SK-N-SH (cell line): ENCODE measurements around the gene ZNF837. TPM values are rescaled to one million over a fixed set of nuclear protein-coding genes. Genes with fewer than 3 reads are reported as not detected.

Experiments
- CTCF ChIA-PET: fragments of 300-600, 350-600 bp; formaldehyde crosslinking; extraction: SDS; loops from one replicate; lab custom pipeline; 2021; lab: Yijun Ruan, JAX
- POLR2A ChIA-PET: fragments of 350-600 bp; sonication (Branson Sonifier 250); formaldehyde crosslinking; extraction: SDS; loops from one replicate; lab custom pipeline; 2020; ENCODE audit warnings: antibody characterized with exemption, inconsistent platforms; lab: Yijun Ruan, JAX
- DNase-seq: peaks from one replicate; pipeline ENCODE4 v3.0.0; 2012
- H2AFZ ChIP-seq: fragments of 200-600 bp; sonication (generic); 2 replicates; pipeline ENCODE4 v1.8.1; 2016; ENCODE audit warnings: antibody characterized with exemption, mild to moderate bottlenecking, low read depth
- H3F3A ChIP-seq: fragments of 200-600 bp; sonication (generic); replicated peaks from 2 replicates; pipeline ENCODE3; 2016; ENCODE audit warnings: antibody characterized with exemption, mild to moderate bottlenecking; ENCODE audit not compliant: insufficient read depth
- H3K27ac ChIP-seq, 2 experiments: fragments of 200-500 bp in 1 of 2; fragments of 200-600 bp in 1 of 2; sonication (Bioruptor generic) in 1 of 2; sonication (generic), shearing (Covaris generic) in 1 of 2; 2 replicates each; pipeline versions ENCODE4 v1.5.1 to v1.6.1; 2014 to 2016; ENCODE audit warnings: low read depth in 2 of 2, inconsistent platforms in 1 of 2, low read length in 1 of 2, mild to moderate bottlenecking in 1 of 2, mixed read lengths in 1 of 2
- H3K27me3 ChIP-seq: fragments of 200-600 bp; sonication (generic), shearing (Covaris generic); 2 replicates; pipeline ENCODE4 v1.6.1; 2016; ENCODE audit warnings: mixed run types; ENCODE audit not compliant: insufficient read depth
- H3K36me3 ChIP-seq, 2 experiments: fragments of 200-500 bp in 1 of 2; fragments of 200-600 bp in 1 of 2; sonication (Bioruptor generic) in 1 of 2; sonication (generic) in 1 of 2; replicated peaks in 1 of 2; 2 replicates each; pipeline versions ENCODE3 to v1.5.1; 2014 to 2016; ENCODE audit warnings: low read length in 1 of 2, mild to moderate bottlenecking in 1 of 2; ENCODE audit not compliant: insufficient read depth in 2 of 2, control insufficient read depth in 1 of 2
- H3K4me1 ChIP-seq, 2 experiments: fragments of 200-500 bp in 1 of 2; fragments of 200-600 bp in 1 of 2; sonication (Bioruptor generic) in 1 of 2; sonication (generic), shearing (Covaris generic) in 1 of 2; 2 replicates each; pipeline versions ENCODE4 v1.5.1 to v1.6.1; 2014 to 2016; ENCODE audit warnings: low read depth in 1 of 2, low read length in 1 of 2, mixed run types in 1 of 2; ENCODE audit not compliant: insufficient read depth in 2 of 2, control insufficient read depth in 1 of 2
- H3K4me2 ChIP-seq: fragments of 200-600 bp; sonication (generic), shearing (Covaris generic); 2 replicates; pipeline ENCODE4 v1.6.1; 2017; ENCODE audit warnings: mixed run types
- H3K4me3 ChIP-seq, 2 experiments: fragments of 200-500 bp in 1 of 2; fragments of 200-600 bp in 1 of 2; sonication (Bioruptor generic) in 1 of 2; sonication (generic), shearing (Covaris generic) in 1 of 2; 2 replicates each; pipeline versions ENCODE4 v1.5.1 to v1.8.1; 2014 to 2016; ENCODE audit warnings: low read depth in 2 of 2, inconsistent platforms in 1 of 2, low read length in 1 of 2, mild to moderate bottlenecking in 1 of 2, mixed read lengths in 1 of 2, moderate library complexity in 1 of 2
- H3K79me2 ChIP-seq: fragments of 200-600 bp; sonication (generic); 2 replicates; pipeline ENCODE4 v1.8.1; 2017; ENCODE audit warnings: mild to moderate bottlenecking; ENCODE audit not compliant: insufficient read depth
- H3K9ac ChIP-seq: fragments of 200-600 bp; sonication (generic); 2 replicates; pipeline ENCODE4 v1.6.1; 2017; ENCODE audit warnings: mixed run types
- H3K9me2 ChIP-seq: fragments of 200-600 bp; sonication (generic); 2 replicates; pipeline ENCODE4 v1.6.1; 2017; ENCODE audit warnings: mixed run types
- H3K9me3 ChIP-seq: fragments of 200-600 bp; sonication (generic); 2 replicates; pipeline ENCODE4 v1.6.1; 2017; ENCODE audit warnings: mixed run types, mild to moderate bottlenecking, moderate library complexity
- H4K20me1 ChIP-seq: fragments of 200-600 bp; sonication (generic); 2 replicates; pipeline ENCODE4 v1.6.1; 2017; ENCODE audit warnings: mild to moderate bottlenecking, mixed run types; ENCODE audit not compliant: insufficient read depth
- GABPA ChIP-seq: IDR thresholded peaks from 2 replicates; pipeline ENCODE4 v1.4.0; 2012; ENCODE audit warnings: low read depth, mild to moderate bottlenecking
- WGBS: methylation state at CpG from one replicate; pipeline ENCODE4 v1.1.6; 2017; ENCODE audit warnings: low lambda C conversion rate; 5-methylcytosine and 5-hydroxymethylcytosine counted together
- polyA plus RNA-seq, 3 experiments: library from polyadenylated mRNA; depleted of rRNA; stranded (reverse); fragments of >200 nt; gene quantifications; 2 replicates each; pipeline ENCODE4 v1.2.3, GENCODE V29; 2012
- TF ChIP-seq, protein P1 (sequence below): IDR thresholded peaks from 2 replicates; pipeline ENCODE4 v1.6.1; 2012; ENCODE audit warnings: mild to moderate bottlenecking, low read depth, low read length, moderate library complexity
- TF ChIP-seq, protein P2 (sequence below): fragments of 200-600 bp; sonication (generic); IDR thresholded peaks from 2 replicates; pipeline ENCODE4 v1.6.1; 2017; ENCODE audit warnings: antibody characterized with exemption, mild to moderate bottlenecking, moderate library complexity
- TF ChIP-seq, protein P3 (sequence below): fragments of 150-350 bp; IDR thresholded peaks from 2 replicates; pipeline ENCODE4 v1.6.1; 2017; ENCODE audit warnings: antibody characterized with exemption, low read length, low read depth, borderline replicate concordance

The ZNF837 gene
- polyA plus RNA-seq, 1 of the 3 experiments (the other 2 are of a cell fraction): 1.6 TPM

DNA sequence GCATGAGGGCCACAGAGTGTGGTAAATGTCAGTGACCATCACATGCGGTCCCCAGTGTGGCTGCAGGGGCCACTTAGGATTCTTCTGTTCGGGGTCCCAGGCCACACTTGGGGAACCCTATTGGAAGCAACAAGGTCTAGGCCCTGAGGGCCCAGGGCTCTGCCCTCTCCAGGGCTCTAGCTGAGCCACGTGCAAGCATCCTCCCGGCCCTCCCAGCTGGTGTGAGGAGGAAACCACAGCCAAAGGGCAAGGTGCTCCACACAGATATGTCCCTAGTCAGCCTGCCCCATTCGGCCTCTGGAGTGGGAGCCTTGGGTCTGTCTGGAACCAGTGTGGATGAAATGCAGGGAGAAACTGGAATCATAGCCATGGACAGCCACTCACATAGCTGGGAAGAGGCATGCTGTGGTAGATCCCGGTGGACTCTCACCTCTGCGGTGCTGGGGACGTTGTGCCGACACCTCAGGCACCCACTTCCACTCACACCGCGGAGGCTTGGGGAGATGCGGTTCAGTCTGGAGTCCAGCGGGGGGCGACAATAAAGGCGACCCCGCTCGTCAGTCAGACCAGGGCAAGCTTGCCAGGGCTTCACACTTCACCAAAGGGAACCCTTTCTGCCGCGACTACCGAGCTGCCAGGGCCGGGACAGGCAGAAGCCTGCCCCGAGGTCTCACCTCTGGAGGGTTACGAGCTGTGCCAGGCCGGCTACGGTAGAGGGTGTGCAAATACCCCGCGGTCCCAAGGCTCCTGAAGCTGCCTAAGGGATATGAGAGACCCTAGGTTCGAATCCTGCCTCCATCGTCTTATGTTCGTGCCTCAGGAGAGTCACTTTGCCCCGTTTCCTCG, 14.0 kb downstream of the ZNF837 start (continued):
- TF ChIP-seq, protein P1, sequence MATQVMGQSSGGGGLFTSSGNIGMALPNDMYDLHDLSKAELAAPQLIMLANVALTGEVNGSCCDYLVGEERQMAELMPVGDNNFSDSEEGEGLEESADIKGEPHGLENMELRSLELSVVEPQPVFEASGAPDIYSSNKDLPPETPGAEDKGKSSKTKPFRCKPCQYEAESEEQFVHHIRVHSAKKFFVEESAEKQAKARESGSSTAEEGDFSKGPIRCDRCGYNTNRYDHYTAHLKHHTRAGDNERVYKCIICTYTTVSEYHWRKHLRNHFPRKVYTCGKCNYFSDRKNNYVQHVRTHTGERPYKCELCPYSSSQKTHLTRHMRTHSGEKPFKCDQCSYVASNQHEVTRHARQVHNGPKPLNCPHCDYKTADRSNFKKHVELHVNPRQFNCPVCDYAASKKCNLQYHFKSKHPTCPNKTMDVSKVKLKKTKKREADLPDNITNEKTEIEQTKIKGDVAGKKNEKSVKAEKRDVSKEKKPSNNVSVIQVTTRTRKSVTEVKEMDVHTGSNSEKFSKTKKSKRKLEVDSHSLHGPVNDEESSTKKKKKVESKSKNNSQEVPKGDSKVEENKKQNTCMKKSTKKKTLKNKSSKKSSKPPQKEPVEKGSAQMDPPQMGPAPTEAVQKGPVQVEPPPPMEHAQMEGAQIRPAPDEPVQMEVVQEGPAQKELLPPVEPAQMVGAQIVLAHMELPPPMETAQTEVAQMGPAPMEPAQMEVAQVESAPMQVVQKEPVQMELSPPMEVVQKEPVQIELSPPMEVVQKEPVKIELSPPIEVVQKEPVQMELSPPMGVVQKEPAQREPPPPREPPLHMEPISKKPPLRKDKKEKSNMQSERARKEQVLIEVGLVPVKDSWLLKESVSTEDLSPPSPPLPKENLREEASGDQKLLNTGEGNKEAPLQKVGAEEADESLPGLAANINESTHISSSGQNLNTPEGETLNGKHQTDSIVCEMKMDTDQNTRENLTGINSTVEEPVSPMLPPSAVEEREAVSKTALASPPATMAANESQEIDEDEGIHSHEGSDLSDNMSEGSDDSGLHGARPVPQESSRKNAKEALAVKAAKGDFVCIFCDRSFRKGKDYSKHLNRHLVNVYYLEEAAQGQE: no peak
- TF ChIP-seq GABPA: no peak
- TF ChIP-seq, protein P2, sequence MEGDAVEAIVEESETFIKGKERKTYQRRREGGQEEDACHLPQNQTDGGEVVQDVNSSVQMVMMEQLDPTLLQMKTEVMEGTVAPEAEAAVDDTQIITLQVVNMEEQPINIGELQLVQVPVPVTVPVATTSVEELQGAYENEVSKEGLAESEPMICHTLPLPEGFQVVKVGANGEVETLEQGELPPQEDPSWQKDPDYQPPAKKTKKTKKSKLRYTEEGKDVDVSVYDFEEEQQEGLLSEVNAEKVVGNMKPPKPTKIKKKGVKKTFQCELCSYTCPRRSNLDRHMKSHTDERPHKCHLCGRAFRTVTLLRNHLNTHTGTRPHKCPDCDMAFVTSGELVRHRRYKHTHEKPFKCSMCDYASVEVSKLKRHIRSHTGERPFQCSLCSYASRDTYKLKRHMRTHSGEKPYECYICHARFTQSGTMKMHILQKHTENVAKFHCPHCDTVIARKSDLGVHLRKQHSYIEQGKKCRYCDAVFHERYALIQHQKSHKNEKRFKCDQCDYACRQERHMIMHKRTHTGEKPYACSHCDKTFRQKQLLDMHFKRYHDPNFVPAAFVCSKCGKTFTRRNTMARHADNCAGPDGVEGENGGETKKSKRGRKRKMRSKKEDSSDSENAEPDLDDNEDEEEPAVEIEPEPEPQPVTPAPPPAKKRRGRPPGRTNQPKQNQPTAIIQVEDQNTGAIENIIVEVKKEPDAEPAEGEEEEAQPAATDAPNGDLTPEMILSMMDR: no peak
- TF ChIP-seq, all 33 proteins: peak for 0

DNA sequence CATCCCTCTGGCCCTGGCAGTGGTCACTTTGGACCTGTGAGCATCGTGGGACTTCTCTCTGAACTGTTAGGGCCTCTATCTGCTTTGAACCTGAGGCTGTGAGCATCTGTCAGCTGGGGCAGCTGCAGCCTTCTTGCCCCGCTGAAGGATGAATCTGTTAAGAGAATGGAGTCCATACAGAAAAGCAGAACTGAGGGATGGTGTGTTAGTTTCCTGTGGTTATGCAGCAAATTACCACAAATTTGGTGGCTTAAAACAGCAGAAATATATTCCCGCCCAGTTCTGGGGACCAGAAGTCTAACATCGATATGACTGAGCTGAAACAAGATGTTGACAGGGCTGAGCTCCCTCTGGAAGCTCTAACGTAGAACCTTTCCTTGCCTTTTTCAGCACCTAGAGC, 16.7 kb downstream of the ZNF837 start:
- no peaks in the 10 kb centered on the region for H3K9me2 ChIP-seq
- WGBS: 92% methylated on average over 5 of the region's 5 CpGs
- H3K27me3 ChIP-seq: no peaks in the 10 kb centered on the region
- CTCF ChIA-PET: interaction anchor here (0.7 to 2.5 kb wide), 3 partner anchors 10 to 17 kb away, joined by 3 to 12 read pairs (median 3); no protein-coding TSS in a partner anchor
- H2AFZ ChIP-seq: no peak overlapping the region
- H3K36me3 ChIP-seq: no peaks in the 10 kb centered on the region
- H3F3A ChIP-seq: peaks cover 23% of the 10 kb centered on the region
- H3K27ac ChIP-seq: no peak overlapping the region
- H3K4me2 ChIP-seq: no peak overlapping the region
- H3K4me1 ChIP-seq: peaks cover 0 to 8% of the 10 kb centered on the region in 2 experiments; a peak in 2 of 4 replicates
- TF ChIP-seq, protein P3, sequence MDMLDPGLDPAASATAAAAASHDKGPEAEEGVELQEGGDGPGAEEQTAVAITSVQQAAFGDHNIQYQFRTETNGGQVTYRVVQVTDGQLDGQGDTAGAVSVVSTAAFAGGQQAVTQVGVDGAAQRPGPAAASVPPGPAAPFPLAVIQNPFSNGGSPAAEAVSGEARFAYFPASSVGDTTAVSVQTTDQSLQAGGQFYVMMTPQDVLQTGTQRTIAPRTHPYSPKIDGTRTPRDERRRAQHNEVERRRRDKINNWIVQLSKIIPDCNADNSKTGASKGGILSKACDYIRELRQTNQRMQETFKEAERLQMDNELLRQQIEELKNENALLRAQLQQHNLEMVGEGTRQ: no peak
- no peaks in the 10 kb centered on the region for H3K9me3 ChIP-seq
- POLR2A ChIA-PET: interaction anchor here (0.6 to 3.2 kb wide), 5 partner anchors 9 to 190 kb away, joined by 3 to 34 read pairs (median 6); partner anchors contain the start of genes CHMP2A and ZNF837
- H3K79me2 ChIP-seq: no peaks in the 10 kb centered on the region
- H4K20me1 ChIP-seq: no peaks in the 10 kb centered on the region
- H3K9ac ChIP-seq: no peak overlapping the region
- no peak for DNase-seq
- no peak overlapping the region for H3K4me3 ChIP-seq
